A204.1 (cell line): ENCODE data around the gene LHX6.
A peak's percentile ranks its signal among the peaks of the same experiment; 100 is the strongest.

Experiments
- FAIRE-seq: peaks from 2 replicates; lab custom pipeline; 2012; peaks lifted over from hg19 to GRCh38; lab: Jason Lieb, UNC

The LHX6 gene

DNA sequence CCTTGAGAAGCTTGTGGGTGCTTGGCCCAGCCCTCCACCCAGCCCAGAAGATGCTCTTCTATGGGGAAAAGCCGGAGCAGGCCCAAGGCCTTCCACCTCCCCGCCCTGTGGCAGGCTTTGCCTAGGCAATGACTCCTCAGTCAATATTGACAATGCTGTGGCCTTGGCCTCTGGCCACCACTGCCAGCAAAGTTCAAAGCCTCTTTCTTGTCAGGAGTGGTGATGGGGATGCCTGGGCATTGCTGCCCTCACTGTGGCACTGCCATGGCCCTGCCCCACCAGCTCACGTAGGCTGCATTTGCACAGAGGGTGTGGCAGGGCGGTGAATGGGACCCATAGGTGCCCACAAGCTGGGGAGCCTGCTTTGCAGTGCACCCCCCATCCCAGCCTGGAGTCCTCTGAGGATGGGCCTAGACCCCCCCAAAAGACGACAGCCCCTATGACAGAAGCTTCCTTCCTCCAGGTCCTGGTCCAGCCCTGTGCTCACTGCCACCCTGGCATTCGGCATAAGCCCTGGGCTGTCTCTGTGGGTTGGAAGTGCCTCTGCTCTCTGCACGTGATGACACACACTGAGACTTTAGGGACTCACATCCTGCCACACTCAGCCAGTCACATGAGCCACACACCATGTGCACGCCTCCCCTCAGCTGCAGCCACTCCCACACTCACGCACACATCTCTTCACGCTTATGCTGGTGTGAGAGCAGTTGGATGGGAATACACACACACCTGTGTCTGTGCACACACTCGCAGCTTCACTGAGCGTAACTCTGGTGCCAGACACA is 38.0 kb downstream of the LHX6 start:
- no peak for FAIRE-seq

DNA sequence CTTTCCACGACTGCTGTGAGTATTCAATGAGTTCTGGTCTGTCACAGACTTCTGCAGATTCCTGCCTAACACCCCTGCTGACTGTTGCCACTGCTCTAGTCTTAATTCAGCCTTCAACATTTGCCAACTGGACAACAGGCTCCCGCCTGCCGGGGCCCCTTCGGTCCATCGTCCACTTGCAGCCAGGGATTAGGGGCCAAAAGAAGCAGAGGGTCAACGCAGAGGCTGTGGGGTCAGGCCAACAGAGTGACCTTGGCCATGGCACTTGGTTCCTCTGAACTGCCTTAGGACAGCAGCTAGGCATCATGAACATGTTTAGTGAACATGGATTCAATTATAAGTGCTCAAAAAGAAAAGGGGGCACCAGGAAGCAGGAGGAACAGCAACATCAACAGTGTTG is 40.4 kb downstream of the LHX6 start:
- FAIRE-seq, result no peak

DNA sequence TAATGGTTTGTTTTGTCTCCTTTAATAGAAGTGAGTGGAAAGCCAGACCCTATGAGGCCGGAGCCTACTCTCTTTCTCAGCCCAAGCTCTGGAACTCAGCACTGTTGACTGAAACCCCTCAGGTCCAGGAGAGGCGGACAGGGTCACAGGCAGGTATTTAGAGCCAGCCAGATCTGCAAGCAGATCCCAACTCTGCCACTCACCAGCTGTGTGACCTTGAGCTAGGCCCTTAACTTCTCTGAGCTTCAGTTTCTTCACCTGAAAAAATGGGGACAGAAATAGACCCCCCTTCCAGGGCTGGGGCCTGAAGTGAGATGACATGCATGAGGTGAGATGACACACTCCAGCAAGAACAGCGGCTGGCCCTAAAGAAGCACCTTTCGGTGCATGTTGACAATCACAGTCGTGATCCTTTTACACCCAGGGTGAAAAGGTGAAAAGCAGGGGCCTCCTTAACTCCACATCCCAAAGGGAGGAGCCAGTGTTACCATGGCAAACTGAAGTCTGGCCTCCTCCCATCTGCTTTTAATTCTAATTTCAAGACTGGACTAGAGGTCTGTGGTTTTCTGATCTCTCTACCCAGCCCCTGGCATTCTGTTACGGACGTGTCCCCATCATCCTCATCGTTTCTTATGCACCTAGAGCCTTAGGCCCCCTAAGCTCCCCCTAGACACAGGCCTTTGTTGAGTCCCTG is 41.8 kb downstream of the LHX6 start:
- FAIRE-seq, result no peak

DNA sequence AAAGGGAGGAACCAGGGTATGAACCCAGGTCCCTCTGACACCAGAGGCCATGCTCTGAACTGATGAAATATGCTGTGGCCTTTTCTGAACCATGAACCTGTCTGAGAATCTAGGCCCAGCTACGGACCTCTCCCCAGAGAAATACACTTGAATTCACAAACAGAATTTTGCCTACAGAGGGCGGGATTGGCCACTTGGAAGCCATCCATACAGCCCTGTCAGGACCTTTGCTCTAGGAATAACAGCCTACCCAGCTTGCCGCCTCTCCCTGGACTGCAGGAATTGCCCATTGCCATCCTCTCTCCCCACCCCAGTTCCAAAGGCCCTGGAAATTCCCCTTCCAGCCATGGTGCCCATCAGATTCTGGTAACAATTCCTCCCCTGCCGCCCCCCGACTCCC is 42.5 kb downstream of the LHX6 start:
- FAIRE-seq, result no peak

DNA sequence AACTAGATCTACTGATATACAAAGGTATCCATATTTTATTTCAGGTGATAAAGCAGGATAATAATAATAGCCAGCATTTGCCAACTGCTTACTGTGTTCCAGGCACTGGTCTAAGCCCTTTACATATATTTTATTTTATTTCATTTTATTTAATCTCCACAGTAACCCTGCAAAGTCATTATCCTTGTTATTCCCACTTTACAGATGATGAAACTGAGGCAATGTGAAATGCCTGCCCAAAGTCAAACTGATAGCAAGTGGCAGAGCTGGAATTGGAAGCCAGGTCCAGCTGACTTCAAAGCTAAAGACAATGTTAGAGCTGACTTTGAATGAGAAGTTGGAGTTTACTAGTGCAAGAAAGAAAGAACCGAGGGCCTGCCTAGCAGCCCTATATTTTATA is 44.2 kb downstream of the LHX6 start:
- FAIRE-seq, result no peak

DNA sequence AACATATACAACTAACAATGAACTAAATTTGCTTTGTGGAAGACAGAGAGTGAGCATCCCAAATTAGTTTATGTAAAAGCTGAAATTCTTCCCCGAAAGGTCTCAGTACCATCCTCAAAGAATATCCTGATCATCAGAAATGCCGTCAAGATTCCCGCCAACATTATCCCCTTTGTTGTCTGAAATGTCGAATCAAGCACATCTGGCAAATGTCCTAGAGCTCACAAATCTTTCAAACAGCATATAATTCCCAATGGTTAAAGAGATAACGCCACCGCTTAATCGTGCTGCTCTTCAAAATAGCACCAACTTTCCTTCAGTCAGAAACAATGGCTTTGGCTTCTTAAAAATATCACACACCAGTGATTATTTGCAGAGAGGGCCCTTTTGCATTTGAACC is 45.3 kb downstream of the LHX6 start:
- FAIRE-seq, result no peak

DNA sequence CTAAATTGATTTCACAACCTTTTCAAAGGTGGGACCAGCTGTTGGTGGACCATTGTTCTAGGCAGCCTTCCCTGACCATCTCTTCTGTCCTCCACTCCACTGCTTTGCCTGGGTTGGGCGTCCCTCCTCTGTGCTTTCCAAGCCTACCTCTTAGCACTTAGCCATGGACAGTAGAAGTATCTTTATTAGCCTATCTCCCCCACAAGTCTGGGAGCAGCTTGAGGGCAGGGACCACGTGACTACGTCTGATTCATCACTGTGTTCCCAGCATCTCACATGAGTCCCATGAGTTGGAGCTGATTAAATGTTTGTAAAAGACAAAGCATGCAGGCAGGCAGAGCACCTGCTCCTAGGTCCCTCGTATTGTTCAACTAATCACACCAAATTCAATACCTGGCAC is 48.1 kb downstream of the LHX6 start:
- no peak for FAIRE-seq

DNA sequence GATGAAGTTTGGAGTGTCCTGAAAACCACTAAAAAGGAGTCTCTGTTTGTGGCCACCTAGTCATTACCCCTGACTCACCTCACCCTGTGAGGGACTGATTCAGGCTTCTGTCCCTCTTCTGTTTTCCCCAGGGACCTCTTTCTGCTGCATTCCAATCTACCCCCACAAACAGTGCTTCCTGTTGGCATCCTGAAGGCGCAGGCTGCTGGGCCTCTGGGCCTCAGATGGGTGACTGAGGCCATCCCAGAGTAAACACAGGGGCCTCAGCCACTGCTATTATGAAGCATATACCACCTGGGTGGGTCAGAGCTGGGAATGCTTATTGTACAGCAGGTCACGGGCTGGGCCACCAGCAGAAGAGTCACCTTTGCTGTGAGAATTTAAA is 49.1 kb downstream of the LHX6 start:
- no peak for FAIRE-seq

DNA sequence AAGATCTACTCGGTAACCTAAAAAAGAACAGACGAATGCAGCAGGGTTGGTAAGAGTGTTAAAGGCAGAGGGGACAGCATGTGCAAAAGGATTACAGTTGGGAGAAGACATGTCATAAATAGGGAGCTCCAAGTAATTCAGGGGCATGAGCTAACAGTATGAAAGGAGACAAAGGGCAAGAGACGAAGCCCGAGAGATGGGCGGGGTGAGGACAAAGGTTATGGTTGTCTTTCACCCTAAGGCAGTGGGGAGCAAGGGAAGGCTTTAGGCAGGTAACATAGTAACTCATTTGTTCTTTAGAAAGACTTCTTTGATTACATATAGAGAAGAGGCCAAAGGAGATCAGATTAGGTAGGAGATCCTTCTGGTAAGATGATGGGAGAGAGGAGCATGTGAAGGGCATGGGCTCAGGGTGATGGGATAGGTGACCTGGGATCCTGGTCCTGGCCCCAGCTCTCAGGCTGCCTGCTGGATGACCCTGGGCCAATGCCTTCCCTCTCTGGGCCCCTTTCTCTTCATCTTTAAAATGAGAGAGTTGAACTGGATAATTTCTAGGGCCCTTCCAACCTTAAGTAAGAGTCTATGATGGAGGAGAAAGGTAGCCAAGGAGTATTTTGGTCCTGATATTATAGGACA is 49.6 kb downstream of the LHX6 start:
- FAIRE-seq, result no peak

DNA sequence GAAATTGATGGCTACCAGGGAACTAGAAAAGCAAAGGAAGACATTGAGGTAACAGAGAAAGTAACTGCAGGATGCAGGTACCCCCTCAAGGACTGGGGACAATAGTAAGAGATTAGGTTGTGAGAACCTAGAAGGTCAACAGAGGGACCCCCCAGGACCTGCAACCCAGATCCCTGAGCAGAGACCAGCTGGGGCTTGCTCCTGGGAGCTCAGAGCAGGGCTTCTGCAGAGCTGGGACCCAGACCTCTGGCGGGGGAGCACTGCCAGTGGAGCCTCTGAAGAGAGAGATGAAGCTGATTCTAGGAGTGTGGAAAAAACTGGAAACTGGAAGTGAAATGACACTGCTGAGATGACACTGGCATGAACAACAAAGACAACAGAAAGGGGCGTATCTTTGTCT is 51.8 kb downstream of the LHX6 start:
- no peak for FAIRE-seq

DNA sequence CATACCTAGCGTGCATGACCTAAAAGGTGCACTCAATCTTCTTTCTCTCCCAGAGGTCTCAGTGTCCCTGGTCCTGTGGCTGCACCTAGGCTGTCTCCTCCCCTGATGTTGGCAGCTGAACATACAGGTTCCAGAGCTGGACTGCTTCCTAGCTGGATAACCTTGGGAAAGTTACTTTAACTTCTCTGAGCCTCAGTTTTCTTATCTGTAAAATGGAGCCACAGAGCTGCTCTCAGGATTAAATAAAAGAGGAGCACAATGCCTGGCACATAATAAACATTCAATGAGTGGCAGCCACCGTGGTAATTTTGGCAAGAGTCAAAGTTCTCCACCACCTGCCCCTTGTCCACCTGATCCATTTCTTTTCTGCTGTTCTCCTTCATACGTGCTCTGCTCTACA is 55.1 kb downstream of the LHX6 start:
- FAIRE-seq, result no peak

DNA sequence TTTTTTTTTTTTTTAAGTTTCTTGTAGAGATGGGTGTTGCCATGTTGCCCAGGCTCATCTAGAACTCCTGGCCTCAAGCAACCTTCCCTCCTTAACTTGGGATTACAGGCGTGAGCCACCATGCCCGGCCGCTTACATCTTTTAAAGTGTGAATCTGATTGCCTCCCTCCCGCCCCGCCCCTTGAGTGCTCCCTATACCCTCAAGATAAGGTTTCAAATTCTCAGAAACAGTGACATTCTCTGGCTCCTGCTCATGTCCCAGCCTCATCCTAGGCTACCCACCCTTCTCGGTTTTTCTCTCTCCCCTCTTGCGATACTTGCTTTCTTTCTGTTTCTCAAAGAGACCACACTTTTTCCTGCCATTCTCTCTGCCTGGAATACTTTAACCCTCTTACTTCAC is 56.6 kb downstream of the LHX6 start:
- FAIRE-seq, result no peak

DNA sequence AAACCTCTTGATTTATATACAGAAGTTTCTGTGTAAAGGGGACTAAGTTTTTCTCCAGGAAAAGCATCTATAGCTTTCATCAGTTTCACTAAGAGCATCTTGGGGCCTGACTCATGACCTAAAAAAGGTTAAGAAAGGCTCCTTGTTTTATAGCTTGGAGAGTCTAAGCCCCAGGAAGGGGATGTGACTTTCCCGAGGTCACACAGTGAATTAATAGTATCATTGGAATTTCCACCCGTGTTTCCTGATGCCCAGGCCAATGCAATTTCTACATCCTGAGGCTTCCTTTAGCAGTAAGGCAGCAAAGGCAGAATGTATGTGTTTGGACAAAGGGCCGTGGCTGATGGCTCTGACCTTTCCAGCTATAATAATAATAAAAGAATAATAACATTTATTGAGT is 60.4 kb downstream of the LHX6 start:
- FAIRE-seq, result no peak

DNA sequence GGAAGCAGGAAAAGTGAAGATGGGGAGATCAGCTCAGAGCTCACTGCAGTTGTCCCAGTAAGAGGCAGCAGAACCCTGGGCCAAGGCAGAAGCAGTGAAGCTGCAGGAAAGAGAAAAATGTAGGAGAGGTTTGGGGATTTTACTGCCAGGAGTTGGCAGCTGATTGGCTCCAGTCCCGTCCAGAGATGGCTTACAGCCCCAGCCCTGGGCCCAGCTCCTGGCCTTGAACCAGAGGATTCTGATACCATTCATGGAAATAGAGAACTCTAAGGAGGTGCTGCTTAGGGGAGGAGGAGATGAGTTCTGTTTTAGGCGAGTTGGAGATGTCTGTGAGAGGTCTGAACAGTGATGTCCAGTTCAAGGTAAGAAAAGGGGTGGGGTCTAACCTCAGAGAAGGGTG is 64.5 kb downstream of the LHX6 start:
- FAIRE-seq, result no peak

DNA sequence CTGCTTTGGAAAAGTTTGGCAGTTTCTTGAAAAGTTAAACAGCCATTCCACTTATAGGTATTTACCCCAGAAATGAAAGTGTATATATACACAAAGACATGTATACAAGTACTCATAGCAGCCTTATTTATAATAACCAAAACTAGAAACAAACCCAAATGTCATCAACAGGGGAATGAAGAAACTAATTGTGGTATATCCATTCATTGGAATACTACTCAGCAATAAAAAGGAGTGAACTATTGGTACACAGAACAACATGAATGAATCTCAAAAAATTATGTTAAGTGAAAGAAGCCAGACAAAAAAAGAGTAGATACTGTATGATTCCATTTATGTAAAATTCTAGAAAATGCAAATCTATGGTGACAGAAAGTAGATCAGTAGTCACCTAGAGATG is 66.3 kb downstream of the LHX6 start:
- no peak for FAIRE-seq

DNA sequence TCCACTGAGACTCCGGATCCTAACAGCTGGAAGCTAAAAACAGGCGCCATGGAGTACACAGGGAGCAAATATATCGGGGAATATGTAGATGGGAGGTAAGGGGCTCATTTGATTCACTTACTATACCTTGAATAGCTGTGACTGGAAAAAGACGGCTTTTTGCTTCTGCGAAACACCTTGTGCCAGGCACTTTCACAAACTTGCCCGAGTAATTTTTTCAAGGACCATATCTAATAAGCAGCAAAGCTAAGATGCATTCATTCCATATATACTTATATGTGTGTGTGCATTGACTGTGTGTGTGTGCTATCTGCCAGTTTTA is 68.9 kb downstream of the LHX6 start:
- FAIRE-seq, result no peak

DNA sequence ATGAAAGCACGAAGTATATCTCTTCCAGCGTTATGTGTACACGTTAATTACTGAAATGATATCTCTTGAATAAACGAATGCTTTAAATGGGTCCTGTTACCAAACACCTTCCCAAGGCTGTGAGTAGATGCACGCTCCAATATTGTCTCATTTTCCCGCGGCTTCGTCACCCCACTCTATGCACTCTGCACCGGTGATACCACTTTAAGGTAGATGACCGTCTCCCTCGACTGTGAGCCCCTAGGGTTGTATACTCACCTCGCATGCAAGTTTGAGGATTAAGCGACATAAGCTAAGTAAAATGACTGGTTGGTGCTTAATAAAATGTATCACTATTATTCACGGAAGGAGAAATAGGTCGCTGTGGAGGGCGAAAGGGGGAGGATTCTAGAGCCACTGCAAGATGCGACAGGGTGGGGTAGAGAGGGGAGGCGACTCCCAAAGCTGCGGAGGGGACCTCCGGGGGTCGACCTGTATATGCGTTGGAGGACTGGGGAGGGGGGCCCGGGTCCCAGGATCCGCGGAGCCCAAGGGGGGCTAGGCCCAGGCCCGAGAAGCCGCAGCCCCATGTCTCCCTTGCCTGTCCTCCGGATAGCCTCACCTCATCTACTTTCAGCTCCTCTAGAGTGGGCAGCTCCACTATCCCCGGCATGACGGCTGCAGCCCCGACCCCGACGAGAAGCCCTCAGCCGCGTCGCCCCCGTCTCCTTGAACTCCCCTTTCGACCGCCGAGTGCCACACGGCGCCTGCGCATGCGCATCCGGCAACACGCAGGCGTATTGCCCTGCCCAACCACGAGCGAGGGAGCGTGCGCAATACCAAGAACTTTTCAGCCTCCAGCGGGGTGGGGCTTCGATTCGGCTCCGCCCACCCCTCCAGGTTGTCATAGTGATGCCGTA is 69.5 kb downstream of the LHX6 start, which contains the start of the genes MORN5 and NDUFA8:
Gene MORN5 (plus strand): TSS at position 883 of the 899 bp plus-strand sequence. CDS start 65 bp downstream, outside the sequence.
Gene NDUFA8 (minus strand): TSS at position 754 of the 899 bp plus-strand sequence. CDS start 102 bp downstream, at position 652.
- FAIRE-seq, result peak; percentile 71

DNA sequence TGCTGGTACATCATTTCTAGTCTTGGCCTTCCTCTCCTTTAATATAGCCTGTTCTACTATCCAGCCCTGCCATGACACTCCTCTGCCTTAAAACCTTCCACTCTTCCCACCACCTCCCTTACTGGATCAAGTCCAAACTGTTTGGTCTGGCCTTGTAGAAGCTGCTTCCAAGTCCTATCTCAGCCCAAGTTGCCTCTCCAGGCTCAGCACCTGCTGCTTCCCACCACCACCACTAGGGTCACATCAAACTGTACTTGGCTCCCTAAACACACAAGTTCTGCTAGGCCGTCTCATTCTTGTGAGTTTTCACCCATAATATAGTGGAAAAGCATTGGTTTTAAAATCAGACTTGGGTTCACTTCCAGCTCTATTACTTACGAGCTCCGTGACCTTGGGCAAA is 70.6 kb downstream of the LHX6 start:
- FAIRE-seq, result no peak

DNA sequence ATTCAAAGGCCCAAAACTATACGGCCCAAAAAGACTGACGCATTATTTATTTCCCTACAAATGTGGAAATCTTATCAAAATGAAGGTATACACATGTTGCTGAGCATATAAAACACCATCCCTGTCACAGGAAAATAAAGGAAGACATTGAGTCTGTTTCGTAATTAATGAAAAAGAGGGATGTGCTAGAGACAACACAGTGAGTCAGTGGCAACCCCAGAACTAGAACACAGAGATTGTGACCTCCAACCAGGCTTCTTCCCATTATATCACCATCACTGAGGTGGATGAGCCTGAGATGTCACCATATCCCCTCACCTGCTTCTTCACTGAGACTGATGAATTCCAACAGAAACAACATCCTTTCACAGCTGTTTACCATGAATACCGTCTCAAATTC is 73.0 kb downstream of the LHX6 start:
- FAIRE-seq, result no peak
